ENCODE data around the gene LAMP5. TPM values are rescaled to one million over a fixed set of nuclear protein-coding genes. Genes with fewer than 3 reads are reported as not detected.

The LAMP5 gene, protein sequence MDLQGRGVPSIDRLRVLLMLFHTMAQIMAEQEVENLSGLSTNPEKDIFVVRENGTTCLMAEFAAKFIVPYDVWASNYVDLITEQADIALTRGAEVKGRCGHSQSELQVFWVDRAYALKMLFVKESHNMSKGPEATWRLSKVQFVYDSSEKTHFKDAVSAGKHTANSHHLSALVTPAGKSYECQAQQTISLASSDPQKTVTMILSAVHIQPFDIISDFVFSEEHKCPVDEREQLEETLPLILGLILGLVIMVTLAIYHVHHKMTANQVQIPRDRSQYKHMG
- total RNA-seq, result 0.69 and 3.6 TPM in 2 replicates

DNA sequence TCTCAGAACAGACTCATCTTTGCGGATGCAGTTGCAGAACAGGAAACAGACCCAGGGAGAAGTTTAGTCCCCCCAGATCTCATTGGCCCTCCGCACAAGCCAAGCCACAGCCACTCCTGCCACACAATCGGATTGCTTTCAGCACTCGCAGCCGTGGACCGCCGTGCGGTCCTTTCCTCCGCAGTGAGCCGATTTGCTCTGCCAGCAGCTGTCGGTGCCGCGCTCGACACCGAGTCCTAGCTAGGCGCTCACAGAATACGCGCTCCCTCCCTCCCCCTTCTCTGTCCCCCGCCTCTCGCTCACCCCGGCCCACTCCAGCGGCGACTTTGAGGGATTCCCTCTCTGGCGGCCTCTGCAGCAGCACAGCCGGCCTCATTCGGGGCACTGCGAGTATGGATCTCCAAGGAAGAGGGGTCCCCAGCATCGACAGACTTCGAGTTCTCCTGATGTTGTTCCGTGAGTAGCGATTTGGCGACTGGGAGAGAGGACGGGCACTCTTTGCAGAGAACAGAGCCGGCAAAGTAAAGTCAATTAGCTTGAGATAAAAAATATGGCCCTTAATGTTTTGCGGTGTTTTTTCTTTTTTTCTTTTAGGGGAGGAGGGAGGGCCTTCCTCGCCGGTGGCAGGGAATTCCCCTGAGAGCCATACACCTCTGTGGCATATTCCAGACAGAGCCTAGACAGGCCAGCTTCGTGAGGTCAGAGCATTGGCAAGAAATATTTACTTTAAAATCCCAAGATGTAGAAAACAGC lies at the start of gene LAMP5:
Gene LAMP5 (plus strand): TSS at position 130 of the 753 bp plus-strand sequence. CDS start 263 bp downstream, at position 393.

